Measurements from ENCODE around the gene DUSP12.

Gene DUSP12

GRCh38 chr1:161787355-161787754 lies 37.8 kb downstream of the DUSP12 start:
- DNase-seq, result no peak
- Histone ChIP-seq H3K27me3 (replicated peaks) (no peaks in the 10 kb centered on the region), H3K27ac (no peak overlapping the region), H3K4me3 (ENCODE audit: low read depth, low read length) (no peak overlapping the region), H3K36me3 (replicated peaks) (peaks cover 5% of the 10 kb centered on the region)
- peak; percentile 55 for TF ChIP-seq CTCF (IDR thresholded peaks at IDR 0.05; ENCODE audit: low read depth, low read length, missing control alignments)
- in situ Hi-C loops (cut with HindIII; ENCODE audit: low pct_ligation_motif_present, low sequenced_read_pairs), result loop anchor here (25.0 kb wide), 1 partner anchor 250 kb away; no protein-coding TSS in a partner anchor

DNA sequence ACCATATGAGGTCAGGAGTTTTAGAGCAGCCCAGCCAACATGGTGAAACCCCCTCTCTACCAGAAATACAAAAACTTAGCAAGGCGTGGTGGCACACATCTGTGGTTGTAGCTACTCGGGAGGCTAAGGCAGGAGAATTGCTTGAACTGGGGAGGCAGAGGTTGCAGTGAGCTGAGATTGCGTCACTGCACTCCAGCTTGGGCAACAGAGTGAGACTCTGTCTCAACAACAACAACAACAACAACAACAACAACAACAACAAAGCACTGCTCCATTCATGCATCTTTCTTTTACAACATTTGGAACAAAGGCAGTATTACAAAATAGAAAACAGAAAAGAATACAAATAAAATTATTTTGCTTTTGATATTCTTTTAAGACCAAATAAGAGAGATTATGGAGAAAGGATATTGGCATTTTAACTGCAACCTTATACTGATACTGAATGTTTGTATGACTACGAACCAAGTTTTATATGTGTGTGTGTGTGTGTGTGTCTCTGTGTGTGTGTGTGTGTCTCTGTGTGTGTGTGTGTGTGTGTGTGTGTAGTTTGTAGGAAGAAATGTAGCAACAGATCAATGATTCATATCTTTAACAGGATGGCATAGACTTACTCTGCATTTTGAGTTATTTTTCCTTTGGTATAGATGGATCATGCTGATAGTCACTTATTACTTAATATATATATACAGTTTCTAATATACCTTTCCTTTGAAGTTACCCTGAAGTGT lies 41.2 kb downstream of the DUSP12 start:
- H3K36me3 ChIP-seq (replicated peaks), result no peaks in the 10 kb centered on the region

DNA sequence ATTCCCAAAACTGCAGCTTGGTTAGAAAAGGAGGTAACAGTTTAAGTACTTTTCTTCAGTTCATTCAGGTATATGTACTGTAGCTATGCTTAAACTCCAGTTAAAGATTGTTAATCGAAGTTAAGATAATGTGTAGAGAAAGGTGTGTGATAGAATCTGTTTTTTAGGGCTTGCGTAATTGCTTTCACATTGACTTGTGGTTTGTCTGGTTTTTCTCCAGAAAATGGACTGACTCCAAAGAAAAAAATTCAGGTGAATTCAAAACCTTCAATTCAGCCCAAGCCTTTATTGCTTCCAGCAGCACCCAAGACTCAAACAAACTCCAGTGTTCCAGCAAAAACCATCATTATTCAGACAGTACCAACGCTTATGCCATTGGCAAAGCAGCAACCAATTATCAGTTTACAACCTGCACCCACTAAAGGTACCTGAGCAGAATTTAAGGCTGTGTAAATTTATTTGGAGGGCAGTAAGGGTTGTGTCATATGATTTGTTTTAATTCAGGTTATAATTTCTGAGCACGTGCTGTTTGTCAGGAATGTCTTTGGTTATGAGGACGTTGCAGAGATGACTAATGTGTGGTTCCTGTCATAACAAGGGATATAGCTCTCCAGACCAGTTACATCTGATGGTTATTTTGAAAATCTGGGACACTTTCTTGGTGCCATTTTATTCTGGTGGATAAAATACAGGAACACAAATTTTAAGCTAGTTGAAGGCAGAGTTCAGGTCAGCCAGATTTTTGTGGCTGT lies 42.5 kb downstream of the DUSP12 start:
- in situ Hi-C loops (cut with HindIII; ENCODE audit: low pct_ligation_motif_present, low sequenced_read_pairs), result loop anchor here (25.0 kb wide), 1 partner anchor 245 kb away; no protein-coding TSS in a partner anchor
- Histone ChIP-seq H3K4me3 (ENCODE audit: low read depth, low read length) (no peak overlapping the region), H3K36me3 (replicated peaks) (no peaks in the 10 kb centered on the region), H3K27ac (peak overlapping the region; percentile 42), H3K27me3 (replicated peaks) (no peaks in the 10 kb centered on the region)
- no peak for TF ChIP-seq CTCF (IDR thresholded peaks at IDR 0.05; ENCODE audit: low read depth, low read length, missing control alignments)
- peak; percentile 35 for DNase-seq

More for the DNA sequence above, 41.2 kb downstream of the DUSP12 start:
- Histone ChIP-seq H3K27ac (no peak overlapping the region), H3K4me3 (ENCODE audit: low read depth, low read length) (no peak overlapping the region), H3K27me3 (replicated peaks) (no peaks in the 10 kb centered on the region)
- TF ChIP-seq CTCF (IDR thresholded peaks at IDR 0.05; ENCODE audit: low read depth, low read length, missing control alignments), result no peak
- in situ Hi-C loops (cut with HindIII; ENCODE audit: low pct_ligation_motif_present, low sequenced_read_pairs), result loop anchor here (25.0 kb wide), 1 partner anchor 247 kb away; no protein-coding TSS in a partner anchor
- no peak for DNase-seq

DNA sequence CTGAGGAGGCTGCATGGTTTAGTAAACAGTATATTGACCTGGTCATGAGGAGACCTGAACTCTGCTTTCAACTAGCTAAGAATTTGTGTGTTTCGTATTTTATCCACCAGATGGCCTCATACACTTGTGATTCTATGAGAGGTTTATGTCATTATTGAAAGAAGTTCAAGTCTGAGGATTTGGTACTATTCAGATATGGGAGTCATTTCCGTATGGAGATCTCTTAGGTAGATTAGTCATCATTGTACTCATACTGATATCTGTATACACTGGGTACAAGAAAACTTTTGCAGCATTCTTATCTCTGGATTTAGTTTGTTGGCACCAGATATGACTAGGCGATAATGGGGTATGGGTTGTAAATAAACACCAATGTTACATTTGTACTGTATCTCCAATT lies 43.2 kb downstream of the DUSP12 start:
- Histone ChIP-seq H3K36me3 (replicated peaks) (no peaks in the 10 kb centered on the region), H3K4me3 (ENCODE audit: low read depth, low read length) (no peak overlapping the region), H3K27ac (peak overlapping the region; percentile 42), H3K27me3 (replicated peaks) (no peaks in the 10 kb centered on the region)
- DNase-seq, result peak; percentile 70
- in situ Hi-C loops (cut with HindIII; ENCODE audit: low pct_ligation_motif_present, low sequenced_read_pairs), result loop anchor here (25.0 kb wide), 1 partner anchor 245 kb away; no protein-coding TSS in a partner anchor
- peak; percentile 36 for TF ChIP-seq CTCF (IDR thresholded peaks at IDR 0.05; ENCODE audit: low read depth, low read length, missing control alignments)

GRCh38 chr1:161799792-161800191 lies 50.2 kb downstream of the DUSP12 start:
- no peak overlapping the region for H3K27ac ChIP-seq
- DNase-seq, result no peak
- no peaks in the 10 kb centered on the region for H3K36me3 ChIP-seq (replicated peaks)
- H3K4me3 ChIP-seq (ENCODE audit: low read depth, low read length), result no peak overlapping the region
- no peaks in the 10 kb centered on the region for H3K27me3 ChIP-seq (replicated peaks)
- no peak for TF ChIP-seq CTCF (IDR thresholded peaks at IDR 0.05; ENCODE audit: low read depth, low read length, missing control alignments)
- in situ Hi-C loops (cut with HindIII; ENCODE audit: low pct_ligation_motif_present, low sequenced_read_pairs), result loop anchor here (25.0 kb wide), 1 partner anchor 238 kb away; no protein-coding TSS in a partner anchor
